Measurements from ENCODE around the gene MTCL1.

Gene MTCL1

DNA sequence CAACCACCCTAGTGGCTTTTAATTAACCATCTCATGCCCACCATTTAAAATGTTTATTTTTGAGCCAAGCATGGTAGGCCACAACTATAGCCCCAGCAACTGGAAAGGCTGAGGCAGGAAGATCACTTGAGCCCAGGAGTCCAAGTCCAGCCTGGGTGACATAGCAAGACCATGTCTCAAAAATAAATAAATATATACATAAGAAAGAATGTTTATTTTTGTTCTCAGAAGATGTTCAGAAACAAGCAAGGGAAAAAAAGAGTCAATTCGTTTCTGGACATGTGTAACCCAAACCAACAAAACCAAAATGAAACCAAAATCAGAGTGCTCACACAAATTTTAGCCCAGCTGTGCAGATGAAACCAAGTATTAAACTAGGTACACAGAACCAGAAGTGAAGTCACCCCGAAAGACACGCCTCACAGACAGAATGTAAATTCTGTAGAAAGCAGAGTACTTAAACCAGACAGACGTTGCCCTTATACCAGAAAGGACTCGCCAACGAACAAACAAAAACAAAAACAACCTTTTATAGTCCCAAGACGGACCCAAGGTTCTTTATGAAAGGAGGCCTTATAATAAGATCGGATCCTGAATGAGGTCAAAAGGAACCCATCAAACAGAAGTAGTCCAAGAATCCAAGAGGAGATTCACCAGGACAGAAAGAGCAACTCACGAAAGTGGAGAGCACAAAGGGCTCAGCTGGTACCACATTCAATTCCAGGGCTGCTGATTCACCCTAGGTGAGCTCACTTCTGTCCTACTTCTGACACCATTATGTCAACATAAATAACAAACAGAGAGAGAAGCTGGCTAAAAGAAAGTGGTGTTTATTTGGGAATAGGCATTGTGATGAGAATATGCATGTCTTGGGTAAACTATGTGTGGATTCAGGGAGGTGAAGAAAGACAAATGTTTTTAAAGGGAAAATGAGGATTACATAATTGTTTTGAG, 31.8 kb upstream of the MTCL1 start:
- Histone ChIP-seq H3K27me3 (ENCODE audit: control insufficient read depth in 3 of 3, insufficient read depth in 3 of 3, low read depth in 1 of 3, low read length in 3 of 3) (no peaks in the 10 kb centered on the region), H3K79me1 (ENCODE audit: low read depth, low read length) (no peaks in the 10 kb centered on the region), H2BK5ac (ENCODE audit: low read length) (no peak overlapping the region), H2BK120ac (ENCODE audit: low read depth, low read length) (no peak overlapping the region), H3K9ac (ENCODE audit: low read depth, low read length, poor library complexity) (no peak overlapping the region), H2AFZ (ENCODE audit: low read length) (no peak overlapping the region), H2AK5ac (ENCODE audit: low read depth, low read length) (no peak overlapping the region), H4K91ac (ENCODE audit: low read depth, low read length, poor library complexity) (no peak overlapping the region), H2BK15ac (ENCODE audit: low read length) (no peak overlapping the region), H3K23ac (ENCODE audit: low read depth, low read length, poor library complexity) (no peak overlapping the region), H3K18ac (ENCODE audit: low read length) (no peak overlapping the region), H2BK12ac (ENCODE audit: low read length) (no peak overlapping the region), H4K8ac (ENCODE audit: low read depth, low read length) (no peak overlapping the region), H3K4me2 (ENCODE audit: insufficient read depth, low read length, poor library complexity, severe bottlenecking) (no peak overlapping the region), H3K4me1 (ENCODE audit: control insufficient read depth in 2 of 2, insufficient read depth in 1 of 2, low read depth in 1 of 2, low read length in 2 of 2) (no peaks in the 10 kb centered on the region), H3K4ac (ENCODE audit: low read length) (no peak overlapping the region), H3K9me3 (replicated peaks in 1 of 2; ENCODE audit: control insufficient read depth in 2 of 2, insufficient read depth in 1 of 2, low read depth in 1 of 2, low read length in 2 of 2) (no peaks in the 10 kb centered on the region), H3K14ac (ENCODE audit: low read length) (no peak overlapping the region), H3K36me3 (replicated peaks in 1 of 2; ENCODE audit: control insufficient read depth in 2 of 2, insufficient read depth in 2 of 2, low read length in 2 of 2) (no peaks in the 10 kb centered on the region), H3K4me3 (ENCODE audit: low read length in 2 of 2) (no peak overlapping the region), H3K27ac (replicated peaks; ENCODE audit: low read length) (no peak overlapping the region)
- no CpG with 5 or more reads among the region's 9 CpGs for WGBS, 2 donors (ENCODE audit: extremely low coverage in 2 of 2, insufficient read length in 2 of 2, insufficient replicate concordance in 1 of 2)
- no peak for DNase-seq (ENCODE audit: low spot score)

- no peak overlapping the region for H2BK5ac ChIP-seq (ENCODE audit: low read length)
- no peak overlapping the region for H3K4me3 ChIP-seq (ENCODE audit: low read length in 2 of 2)
- H2BK12ac ChIP-seq (ENCODE audit: low read length): no peak overlapping the region
- no peak overlapping the region for H3K4me2 ChIP-seq (ENCODE audit: insufficient read depth, low read length, poor library complexity, severe bottlenecking)
- no peak overlapping the region for H3K18ac ChIP-seq (ENCODE audit: low read length)
- WGBS, 2 donors (ENCODE audit: extremely low coverage in 2 of 2, insufficient read length in 2 of 2, insufficient replicate concordance in 1 of 2): no CpG with 5 or more reads among the region's 4 CpGs
- H2BK120ac ChIP-seq (ENCODE audit: low read depth, low read length): no peak overlapping the region
- H3K14ac ChIP-seq (ENCODE audit: low read length): no peak overlapping the region
- H3K27me3 ChIP-seq (ENCODE audit: control insufficient read depth in 3 of 3, insufficient read depth in 3 of 3, low read depth in 1 of 3, low read length in 3 of 3): no peaks in the 10 kb centered on the region
- H2BK15ac ChIP-seq (ENCODE audit: low read length): no peak overlapping the region
- no peak overlapping the region for H3K4ac ChIP-seq (ENCODE audit: low read length)
- no peak for DNase-seq (ENCODE audit: low spot score)
- no peak overlapping the region for H4K91ac ChIP-seq (ENCODE audit: low read depth, low read length, poor library complexity)
- H3K4me1 ChIP-seq (ENCODE audit: control insufficient read depth in 2 of 2, insufficient read depth in 1 of 2, low read depth in 1 of 2, low read length in 2 of 2): no peaks in the 10 kb centered on the region
- no peak overlapping the region for H3K9ac ChIP-seq (ENCODE audit: low read depth, low read length, poor library complexity)
- H3K79me1 ChIP-seq (ENCODE audit: low read depth, low read length): no peaks in the 10 kb centered on the region
- no peaks in the 10 kb centered on the region for H3K9me3 ChIP-seq (replicated peaks in 1 of 2; ENCODE audit: control insufficient read depth in 2 of 2, insufficient read depth in 1 of 2, low read depth in 1 of 2, low read length in 2 of 2)
- no peak overlapping the region for H2AFZ ChIP-seq (ENCODE audit: low read length)
- no peak overlapping the region for H3K27ac ChIP-seq (replicated peaks; ENCODE audit: low read length)
- H2AK5ac ChIP-seq (ENCODE audit: low read depth, low read length): no peak overlapping the region
- no peak overlapping the region for H3K23ac ChIP-seq (ENCODE audit: low read depth, low read length, poor library complexity)
- H3K36me3 ChIP-seq (replicated peaks in 1 of 2; ENCODE audit: control insufficient read depth in 2 of 2, insufficient read depth in 2 of 2, low read length in 2 of 2): no peaks in the 10 kb centered on the region
- H4K8ac ChIP-seq (ENCODE audit: low read depth, low read length): no peak overlapping the region
Measured at GRCh38 chr18:8675057-8675456, 30.3 kb upstream of the MTCL1 start.

DNA sequence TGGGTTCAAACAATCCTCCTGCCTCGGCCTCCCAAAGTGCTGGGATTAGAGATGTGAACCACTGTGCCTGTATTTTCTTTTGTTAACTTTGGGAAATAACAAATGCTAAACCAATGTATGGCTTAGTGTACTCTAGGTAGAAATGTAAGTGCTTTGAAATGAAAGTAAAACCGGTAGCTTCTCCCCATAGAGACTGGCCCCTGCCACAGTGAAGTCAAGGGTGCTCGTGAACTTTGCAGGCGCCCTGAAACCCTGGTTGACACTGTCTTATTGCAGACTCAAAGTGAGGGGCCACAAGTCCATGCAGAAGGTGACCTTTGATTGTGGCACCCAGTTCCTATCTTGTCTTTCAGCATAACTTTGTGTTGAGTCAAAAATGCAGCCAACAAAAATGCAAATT, 24.2 kb upstream of the MTCL1 start:
- Histone ChIP-seq H3K23ac (ENCODE audit: low read depth, low read length, poor library complexity) (no peak overlapping the region), H3K4me2 (ENCODE audit: insufficient read depth, low read length, poor library complexity, severe bottlenecking) (no peak overlapping the region), H3K4me3 (ENCODE audit: low read length in 2 of 2) (no peak overlapping the region), H3K79me1 (ENCODE audit: low read depth, low read length) (no peaks in the 10 kb centered on the region), H2AK5ac (ENCODE audit: low read depth, low read length) (no peak overlapping the region), H3K9me3 (replicated peaks in 1 of 2; ENCODE audit: control insufficient read depth in 2 of 2, insufficient read depth in 1 of 2, low read depth in 1 of 2, low read length in 2 of 2) (peaks cover 0 to 3% of the 10 kb centered on the region in 2 donors), H2BK5ac (ENCODE audit: low read length) (no peak overlapping the region), H2BK12ac (ENCODE audit: low read length) (no peak overlapping the region), H2BK15ac (ENCODE audit: low read length) (no peak overlapping the region), H3K27ac (replicated peaks; ENCODE audit: low read length) (no peak overlapping the region), H3K18ac (ENCODE audit: low read length) (no peak overlapping the region), H4K91ac (ENCODE audit: low read depth, low read length, poor library complexity) (no peak overlapping the region), H3K9ac (ENCODE audit: low read depth, low read length, poor library complexity) (no peak overlapping the region), H3K4me1 (ENCODE audit: control insufficient read depth in 2 of 2, insufficient read depth in 1 of 2, low read depth in 1 of 2, low read length in 2 of 2) (peaks cover 8 to 9% of the 10 kb centered on the region in 2 donors), H3K27me3 (ENCODE audit: control insufficient read depth in 3 of 3, insufficient read depth in 3 of 3, low read depth in 1 of 3, low read length in 3 of 3) (no peaks in the 10 kb centered on the region), H3K4ac (ENCODE audit: low read length) (no peak overlapping the region), H3K36me3 (replicated peaks in 1 of 2; ENCODE audit: control insufficient read depth in 2 of 2, insufficient read depth in 2 of 2, low read length in 2 of 2) (no peaks in the 10 kb centered on the region), H2AFZ (ENCODE audit: low read length) (no peak overlapping the region), H4K8ac (ENCODE audit: low read depth, low read length) (no peak overlapping the region), H3K14ac (ENCODE audit: low read length) (no peak overlapping the region), H2BK120ac (ENCODE audit: low read depth, low read length) (no peak overlapping the region)
- no peak for DNase-seq (ENCODE audit: low spot score)
- no CpG with 5 or more reads among the region's 4 CpGs for WGBS, 2 donors (ENCODE audit: extremely low coverage in 2 of 2, insufficient read length in 2 of 2, insufficient replicate concordance in 1 of 2)

DNA sequence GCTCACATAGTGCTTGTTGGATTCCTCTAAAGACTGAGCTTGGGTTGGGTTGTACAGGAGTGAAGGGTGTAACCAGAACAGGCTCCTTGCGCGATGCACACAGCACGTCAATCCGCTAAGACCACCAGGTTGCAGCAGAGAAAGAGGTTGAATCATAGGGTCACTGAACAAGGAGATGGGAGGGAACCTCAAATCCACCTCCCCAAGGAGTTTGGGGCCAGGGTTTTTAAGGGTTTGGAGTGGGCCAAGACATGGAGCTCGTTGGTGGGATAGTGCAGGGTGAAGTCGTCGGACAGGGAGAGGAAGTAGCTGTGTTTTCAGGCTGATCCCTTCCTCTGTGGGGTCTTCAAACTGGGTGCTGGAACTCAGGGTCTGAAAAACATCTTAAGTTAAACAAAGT, 20.8 kb upstream of the MTCL1 start:
- no peaks in the 10 kb centered on the region for H3K36me3 ChIP-seq (replicated peaks in 1 of 2; ENCODE audit: control insufficient read depth in 2 of 2, insufficient read depth in 2 of 2, low read length in 2 of 2)
- no peak overlapping the region for H2BK15ac ChIP-seq (ENCODE audit: low read length)
- H4K8ac ChIP-seq (ENCODE audit: low read depth, low read length): no peak overlapping the region
- no peak overlapping the region for H3K4me3 ChIP-seq (ENCODE audit: low read length in 2 of 2)
- no peak overlapping the region for H2AK5ac ChIP-seq (ENCODE audit: low read depth, low read length)
- H3K4ac ChIP-seq (ENCODE audit: low read length): no peak overlapping the region
- H3K4me2 ChIP-seq (ENCODE audit: insufficient read depth, low read length, poor library complexity, severe bottlenecking): no peak overlapping the region
- no peaks in the 10 kb centered on the region for H3K27me3 ChIP-seq (ENCODE audit: control insufficient read depth in 3 of 3, insufficient read depth in 3 of 3, low read depth in 1 of 3, low read length in 3 of 3)
- H3K23ac ChIP-seq (ENCODE audit: low read depth, low read length, poor library complexity): no peak overlapping the region
- H2BK5ac ChIP-seq (ENCODE audit: low read length): no peak overlapping the region
- DNase-seq (ENCODE audit: low spot score): no peak
- no peak overlapping the region for H3K18ac ChIP-seq (ENCODE audit: low read length)
- H3K4me1 ChIP-seq (ENCODE audit: control insufficient read depth in 2 of 2, insufficient read depth in 1 of 2, low read depth in 1 of 2, low read length in 2 of 2): peaks cover 12 to 13% of the 10 kb centered on the region in 2 donors
- H3K14ac ChIP-seq (ENCODE audit: low read length): no peak overlapping the region
- peaks cover 0 to 3% of the 10 kb centered on the region in 2 donors for H3K9me3 ChIP-seq (replicated peaks in 1 of 2; ENCODE audit: control insufficient read depth in 2 of 2, insufficient read depth in 1 of 2, low read depth in 1 of 2, low read length in 2 of 2)
- H3K79me1 ChIP-seq (ENCODE audit: low read depth, low read length): no peaks in the 10 kb centered on the region
- no peak overlapping the region for H4K91ac ChIP-seq (ENCODE audit: low read depth, low read length, poor library complexity)
- H3K27ac ChIP-seq (replicated peaks; ENCODE audit: low read length): no peak overlapping the region
- H3K9ac ChIP-seq (ENCODE audit: low read depth, low read length, poor library complexity): no peak overlapping the region
- peak overlapping the region; percentile 87 for H2AFZ ChIP-seq (ENCODE audit: low read length)
- H2BK12ac ChIP-seq (ENCODE audit: low read length): no peak overlapping the region
- H2BK120ac ChIP-seq (ENCODE audit: low read depth, low read length): no peak overlapping the region
- no CpG with 5 or more reads among the region's 7 CpGs for WGBS, 2 donors (ENCODE audit: extremely low coverage in 2 of 2, insufficient read length in 2 of 2, insufficient replicate concordance in 1 of 2)

Measured in neuronal stem cell (in vitro differentiated cells).